ENCODE data around the gene ZNF836. TPM values are rescaled to one million over a fixed set of nuclear protein-coding genes. Genes with fewer than 3 reads are reported as not detected.

ZNF836 gene
- total RNA-seq, 1 experiment from 2014 or later: 28.8 TPM

DNA sequence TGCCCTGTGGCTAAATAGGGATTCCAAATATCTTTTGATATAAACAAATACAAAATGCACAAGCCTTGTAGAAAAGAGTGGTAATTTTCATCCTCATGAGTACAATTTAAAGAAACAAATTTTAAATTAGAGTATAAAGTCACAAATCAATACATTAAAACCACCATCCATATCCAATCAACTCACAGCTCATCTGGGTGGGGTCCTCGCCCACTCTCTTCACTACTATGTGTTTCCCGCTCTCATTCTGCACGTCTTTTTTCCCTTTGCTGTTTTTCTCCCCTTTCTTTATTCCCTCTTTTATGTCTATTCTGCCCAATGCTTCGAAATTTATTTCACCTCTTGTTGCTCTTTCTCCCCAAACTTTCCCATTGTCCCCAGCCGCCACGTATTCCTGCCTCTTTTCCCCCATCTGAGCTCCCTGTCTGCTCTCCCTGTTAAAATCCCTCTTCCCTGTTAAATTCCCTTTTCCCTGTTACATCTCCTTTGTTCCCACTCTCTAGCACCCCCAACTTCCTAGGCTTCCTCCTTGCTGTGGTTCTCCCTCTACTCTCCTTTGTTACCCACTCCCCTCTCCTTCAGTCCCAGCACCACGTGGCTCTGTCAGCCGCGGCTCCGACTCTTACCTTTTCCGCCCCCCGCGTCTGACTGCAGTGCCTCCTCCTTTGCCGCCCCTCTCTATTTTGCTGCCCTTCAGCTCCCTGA, 33.0 kb downstream of the ZNF836 start (continued):
- no peak for TF ChIP-seq MLX (CRISPR knock-in tag; IDR thresholded peaks at IDR 0.05)
- TF ChIP-seq, protein P1, sequence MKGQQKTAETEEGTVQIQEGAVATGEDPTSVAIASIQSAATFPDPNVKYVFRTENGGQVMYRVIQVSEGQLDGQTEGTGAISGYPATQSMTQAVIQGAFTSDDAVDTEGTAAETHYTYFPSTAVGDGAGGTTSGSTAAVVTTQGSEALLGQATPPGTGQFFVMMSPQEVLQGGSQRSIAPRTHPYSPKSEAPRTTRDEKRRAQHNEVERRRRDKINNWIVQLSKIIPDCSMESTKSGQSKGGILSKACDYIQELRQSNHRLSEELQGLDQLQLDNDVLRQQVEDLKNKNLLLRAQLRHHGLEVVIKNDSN (CRISPR knock-in tag; IDR thresholded peaks at IDR 0.05): peak; percentile 83
- TF ChIP-seq, protein P2, sequence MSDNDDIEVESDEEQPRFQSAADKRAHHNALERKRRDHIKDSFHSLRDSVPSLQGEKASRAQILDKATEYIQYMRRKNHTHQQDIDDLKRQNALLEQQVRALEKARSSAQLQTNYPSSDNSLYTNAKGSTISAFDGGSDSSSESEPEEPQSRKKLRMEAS (CRISPR knock-in tag; IDR thresholded peaks at IDR 0.05): peak; percentile 95
- no peak for TF ChIP-seq ZNF121 (CRISPR knock-in tag; IDR thresholded peaks at IDR 0.05)
- TF ChIP-seq AR (CRISPR knock-in tag; IDR thresholded peaks at IDR 0.05): no peak
- TF ChIP-seq, protein P3, sequence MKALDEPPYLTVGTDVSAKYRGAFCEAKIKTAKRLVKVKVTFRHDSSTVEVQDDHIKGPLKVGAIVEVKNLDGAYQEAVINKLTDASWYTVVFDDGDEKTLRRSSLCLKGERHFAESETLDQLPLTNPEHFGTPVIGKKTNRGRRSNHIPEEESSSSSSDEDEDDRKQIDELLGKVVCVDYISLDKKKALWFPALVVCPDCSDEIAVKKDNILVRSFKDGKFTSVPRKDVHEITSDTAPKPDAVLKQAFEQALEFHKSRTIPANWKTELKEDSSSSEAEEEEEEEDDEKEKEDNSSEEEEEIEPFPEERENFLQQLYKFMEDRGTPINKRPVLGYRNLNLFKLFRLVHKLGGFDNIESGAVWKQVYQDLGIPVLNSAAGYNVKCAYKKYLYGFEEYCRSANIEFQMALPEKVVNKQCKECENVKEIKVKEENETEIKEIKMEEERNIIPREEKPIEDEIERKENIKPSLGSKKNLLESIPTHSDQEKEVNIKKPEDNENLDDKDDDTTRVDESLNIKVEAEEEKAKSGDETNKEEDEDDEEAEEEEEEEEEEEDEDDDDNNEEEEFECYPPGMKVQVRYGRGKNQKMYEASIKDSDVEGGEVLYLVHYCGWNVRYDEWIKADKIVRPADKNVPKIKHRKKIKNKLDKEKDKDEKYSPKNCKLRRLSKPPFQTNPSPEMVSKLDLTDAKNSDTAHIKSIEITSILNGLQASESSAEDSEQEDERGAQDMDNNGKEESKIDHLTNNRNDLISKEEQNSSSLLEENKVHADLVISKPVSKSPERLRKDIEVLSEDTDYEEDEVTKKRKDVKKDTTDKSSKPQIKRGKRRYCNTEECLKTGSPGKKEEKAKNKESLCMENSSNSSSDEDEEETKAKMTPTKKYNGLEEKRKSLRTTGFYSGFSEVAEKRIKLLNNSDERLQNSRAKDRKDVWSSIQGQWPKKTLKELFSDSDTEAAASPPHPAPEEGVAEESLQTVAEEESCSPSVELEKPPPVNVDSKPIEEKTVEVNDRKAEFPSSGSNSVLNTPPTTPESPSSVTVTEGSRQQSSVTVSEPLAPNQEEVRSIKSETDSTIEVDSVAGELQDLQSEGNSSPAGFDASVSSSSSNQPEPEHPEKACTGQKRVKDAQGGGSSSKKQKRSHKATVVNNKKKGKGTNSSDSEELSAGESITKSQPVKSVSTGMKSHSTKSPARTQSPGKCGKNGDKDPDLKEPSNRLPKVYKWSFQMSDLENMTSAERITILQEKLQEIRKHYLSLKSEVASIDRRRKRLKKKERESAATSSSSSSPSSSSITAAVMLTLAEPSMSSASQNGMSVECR (CRISPR knock-in tag; IDR thresholded peaks at IDR 0.05; ENCODE audit: borderline replicate concordance): peak; percentile 60; the same call in 1 of the 2 replicates

- ChIA-PET CTCF (no interaction called here), POLR2A (no interaction called here)
- peaks cover 82% of the 10 kb centered on the region for H3K9me3 Mint-ChIP-seq
- no peak overlapping the region for H3K4me3 Mint-ChIP-seq
- no peak for DNase-seq (ENCODE audit: low spot score)
- no peaks in the 10 kb centered on the region for H3K4me1 Mint-ChIP-seq
- no peak for ATAC-seq
- no peak overlapping the region for H3K27ac Mint-ChIP-seq
- H3K36me3 Mint-ChIP-seq: peaks cover 97% of the 10 kb centered on the region
- H3K27me3 Mint-ChIP-seq (ENCODE audit: low read depth): peaks cover 16% of the 10 kb centered on the region
- TF ChIP-seq, protein P4, sequence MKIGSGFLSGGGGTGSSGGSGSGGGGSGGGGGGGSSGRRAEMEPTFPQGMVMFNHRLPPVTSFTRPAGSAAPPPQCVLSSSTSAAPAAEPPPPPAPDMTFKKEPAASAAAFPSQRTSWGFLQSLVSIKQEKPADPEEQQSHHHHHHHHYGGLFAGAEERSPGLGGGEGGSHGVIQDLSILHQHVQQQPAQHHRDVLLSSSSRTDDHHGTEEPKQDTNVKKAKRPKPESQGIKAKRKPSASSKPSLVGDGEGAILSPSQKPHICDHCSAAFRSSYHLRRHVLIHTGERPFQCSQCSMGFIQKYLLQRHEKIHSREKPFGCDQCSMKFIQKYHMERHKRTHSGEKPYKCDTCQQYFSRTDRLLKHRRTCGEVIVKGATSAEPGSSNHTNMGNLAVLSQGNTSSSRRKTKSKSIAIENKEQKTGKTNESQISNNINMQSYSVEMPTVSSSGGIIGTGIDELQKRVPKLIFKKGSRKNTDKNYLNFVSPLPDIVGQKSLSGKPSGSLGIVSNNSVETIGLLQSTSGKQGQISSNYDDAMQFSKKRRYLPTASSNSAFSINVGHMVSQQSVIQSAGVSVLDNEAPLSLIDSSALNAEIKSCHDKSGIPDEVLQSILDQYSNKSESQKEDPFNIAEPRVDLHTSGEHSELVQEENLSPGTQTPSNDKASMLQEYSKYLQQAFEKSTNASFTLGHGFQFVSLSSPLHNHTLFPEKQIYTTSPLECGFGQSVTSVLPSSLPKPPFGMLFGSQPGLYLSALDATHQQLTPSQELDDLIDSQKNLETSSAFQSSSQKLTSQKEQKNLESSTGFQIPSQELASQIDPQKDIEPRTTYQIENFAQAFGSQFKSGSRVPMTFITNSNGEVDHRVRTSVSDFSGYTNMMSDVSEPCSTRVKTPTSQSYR (CRISPR knock-in tag; IDR thresholded peaks at IDR 0.05): no peak
- TF ChIP-seq JUN (CRISPR knock-in tag; IDR thresholded peaks at IDR 0.05) (no peak), AFF4 (CRISPR knock-in tag; IDR thresholded peaks at IDR 0.05; ENCODE audit: borderline replicate concordance) (no peak), CBFB (CRISPR knock-in tag; IDR thresholded peaks at IDR 0.05; ENCODE audit: low read depth) (no peak), PREB (CRISPR knock-in tag; IDR thresholded peaks at IDR 0.05; ENCODE audit: borderline replicate concordance) (no peak), ETV6 (CRISPR knock-in tag; IDR thresholded peaks at IDR 0.05) (no peak), NFATC4 (CRISPR knock-in tag; IDR thresholded peaks at IDR 0.05) (no peak), NR1H2 (CRISPR knock-in tag; IDR thresholded peaks at IDR 0.05) (no peak), MYBL2 (CRISPR knock-in tag; IDR thresholded peaks at IDR 0.05) (no peak)
- TF ChIP-seq, protein P5, sequence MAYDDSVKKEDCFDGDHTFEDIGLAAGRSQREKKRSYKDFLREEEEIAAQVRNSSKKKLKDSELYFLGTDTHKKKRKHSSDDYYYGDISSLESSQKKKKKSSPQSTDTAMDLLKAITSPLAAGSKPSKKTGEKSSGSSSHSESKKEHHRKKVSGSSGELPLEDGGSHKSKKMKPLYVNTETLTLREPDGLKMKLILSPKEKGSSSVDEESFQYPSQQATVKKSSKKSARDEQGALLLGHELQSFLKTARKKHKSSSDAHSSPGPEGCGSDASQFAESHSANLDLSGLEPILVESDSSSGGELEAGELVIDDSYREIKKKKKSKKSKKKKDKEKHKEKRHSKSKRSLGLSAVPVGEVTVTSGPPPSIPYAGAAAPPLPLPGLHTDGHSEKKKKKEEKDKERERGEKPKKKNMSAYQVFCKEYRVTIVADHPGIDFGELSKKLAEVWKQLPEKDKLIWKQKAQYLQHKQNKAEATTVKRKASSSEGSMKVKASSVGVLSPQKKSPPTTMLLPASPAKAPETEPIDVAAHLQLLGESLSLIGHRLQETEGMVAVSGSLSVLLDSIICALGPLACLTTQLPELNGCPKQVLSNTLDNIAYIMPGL (CRISPR knock-in tag; IDR thresholded peaks at IDR 0.05): no peak
Measured at GRCh38 chr19:52120286-52120685, 51.1 kb downstream of the ZNF836 start.

Data from WTC11 (cell line).